GM11168 (cell line): ENCODE results near the gene KMT5C.

Source experiments
- in situ Hi-C: fragments of 300-500 bp; cut with MboI; formaldehyde crosslinking; loops from one replicate; pipeline ENCODE4 v1.12.0; 2022; ENCODE audit warnings: low sequenced_read_pairs; ENCODE audit not compliant: unreplicated experiment

Gene KMT5C

DNA sequence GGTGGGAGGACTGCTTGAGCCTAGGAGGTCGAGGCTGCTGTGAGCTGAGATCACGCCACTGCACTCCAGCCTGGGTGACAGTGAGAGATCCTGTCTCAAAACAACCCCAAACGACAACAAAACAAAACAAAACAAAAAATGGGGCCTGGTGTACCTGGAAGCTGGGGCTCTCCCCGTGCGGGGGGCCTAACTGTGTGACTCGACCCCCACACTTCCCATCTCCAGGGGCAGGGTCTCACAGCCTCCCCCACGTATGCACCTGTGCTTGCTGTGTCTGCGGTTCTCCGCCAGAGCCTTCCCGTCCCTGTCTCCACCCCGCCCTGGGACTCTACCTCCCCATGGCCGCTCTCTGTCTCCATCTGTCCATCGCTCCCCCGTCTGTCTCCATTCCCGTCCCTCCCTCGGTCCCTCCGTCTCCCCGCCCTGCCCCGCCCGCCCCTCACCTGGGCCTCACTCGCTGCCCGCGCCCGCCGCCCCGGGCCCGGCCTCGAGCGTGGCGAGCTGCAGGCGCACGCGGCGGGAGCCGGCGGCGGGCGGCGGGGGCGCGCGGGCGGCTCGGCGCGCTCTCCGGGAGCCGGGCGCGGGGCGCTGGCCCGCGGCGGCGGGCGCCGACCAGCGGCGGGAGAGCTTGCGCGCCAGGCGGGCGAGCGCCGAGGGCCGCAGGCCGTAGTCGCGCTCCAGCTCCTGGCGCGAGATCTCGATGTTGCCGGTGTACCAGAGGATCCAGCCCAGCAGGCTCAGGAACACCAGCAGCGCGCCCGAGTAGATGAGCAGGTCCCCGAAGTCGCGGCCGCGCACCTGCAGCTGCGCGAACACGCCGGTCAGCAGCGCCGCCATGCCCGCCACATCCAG is 43.8 kb downstream of the KMT5C start:
- in situ Hi-C loops = no loop called here

DNA sequence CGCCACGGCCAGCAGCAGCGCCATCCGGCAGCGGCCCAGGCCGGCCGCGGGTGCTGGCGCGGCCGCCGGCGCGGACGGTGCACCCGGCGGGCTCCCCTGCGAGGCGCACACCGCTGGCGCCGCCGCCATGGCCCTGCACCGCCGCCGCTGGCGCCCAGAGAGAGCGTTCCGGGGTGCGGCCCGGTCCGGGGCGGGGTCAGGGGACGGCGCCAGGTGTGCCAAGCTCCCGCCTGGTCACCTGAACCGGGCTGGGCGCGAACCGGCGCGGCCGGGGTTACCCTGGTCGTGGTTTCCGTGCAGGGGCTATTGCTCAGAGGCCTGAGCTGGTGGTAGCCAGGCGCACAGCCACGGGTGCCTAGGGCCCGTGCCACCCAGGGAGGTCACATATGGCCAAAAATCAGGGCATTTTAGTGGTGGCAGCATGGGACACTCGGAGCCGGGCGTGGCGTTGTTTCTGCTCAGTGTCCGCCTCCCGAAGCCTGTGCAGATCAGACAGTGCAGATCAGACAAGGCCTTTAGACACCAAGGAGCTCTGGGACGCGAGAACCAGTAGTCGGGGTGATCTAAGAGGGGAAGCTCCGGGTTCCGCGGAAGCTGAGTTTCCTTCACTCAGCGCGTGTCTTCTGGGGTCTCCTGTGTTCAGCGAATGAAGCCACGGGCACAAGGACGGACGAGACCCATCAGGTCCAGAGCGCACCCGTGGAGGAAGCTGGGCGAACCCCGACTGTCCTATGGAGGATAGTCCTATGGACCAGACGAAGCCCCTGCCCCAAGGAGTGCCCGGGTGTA is 44.6 kb downstream of the KMT5C start, which contains the start of gene TMEM238:
Gene TMEM238, minus strand, starts transcription at position 162 of the 789 bp plus-strand sequence. Its CDS starts 33 bp downstream, at position 129.
- in situ Hi-C loops = no loop called here

DNA sequence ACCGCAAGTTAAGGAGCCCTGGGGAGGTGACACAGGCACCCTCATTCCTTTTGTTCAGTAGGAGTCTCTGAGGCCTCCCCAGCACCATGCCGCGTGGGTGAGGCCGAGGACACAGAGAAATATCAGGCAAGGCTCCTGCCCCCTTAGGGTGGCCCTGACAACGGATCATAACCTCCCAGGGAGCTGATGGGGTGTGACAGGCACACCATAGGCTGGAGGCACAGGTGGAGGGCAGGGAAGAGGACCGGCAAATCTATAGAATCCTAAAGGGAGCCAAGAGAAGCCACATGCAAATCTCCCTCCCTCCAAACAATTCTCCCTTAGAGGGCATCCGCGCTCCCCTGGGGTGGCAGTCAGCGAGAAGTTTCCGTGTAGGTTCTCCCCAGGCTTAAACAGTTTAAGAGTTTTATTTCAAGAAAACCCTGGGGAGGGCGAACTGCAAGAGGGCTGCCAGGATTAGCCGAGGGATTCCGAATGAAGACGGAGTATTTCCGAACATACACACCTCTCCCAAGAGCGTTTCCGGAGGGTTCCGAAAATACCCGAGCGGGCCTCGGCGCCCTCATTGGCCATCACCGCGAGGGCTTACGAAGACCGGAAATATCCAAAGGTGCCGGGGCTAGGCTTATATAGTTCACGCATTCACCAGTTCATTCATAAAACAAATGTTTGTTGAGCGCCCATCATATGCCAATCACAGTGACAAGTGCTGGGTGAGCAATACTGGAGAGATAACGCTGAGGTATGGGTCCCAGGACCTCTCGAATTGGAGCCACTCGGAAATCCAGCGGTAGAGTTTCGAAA is 45.4 kb downstream of the KMT5C start:
- in situ Hi-C loops = no loop called here

DNA sequence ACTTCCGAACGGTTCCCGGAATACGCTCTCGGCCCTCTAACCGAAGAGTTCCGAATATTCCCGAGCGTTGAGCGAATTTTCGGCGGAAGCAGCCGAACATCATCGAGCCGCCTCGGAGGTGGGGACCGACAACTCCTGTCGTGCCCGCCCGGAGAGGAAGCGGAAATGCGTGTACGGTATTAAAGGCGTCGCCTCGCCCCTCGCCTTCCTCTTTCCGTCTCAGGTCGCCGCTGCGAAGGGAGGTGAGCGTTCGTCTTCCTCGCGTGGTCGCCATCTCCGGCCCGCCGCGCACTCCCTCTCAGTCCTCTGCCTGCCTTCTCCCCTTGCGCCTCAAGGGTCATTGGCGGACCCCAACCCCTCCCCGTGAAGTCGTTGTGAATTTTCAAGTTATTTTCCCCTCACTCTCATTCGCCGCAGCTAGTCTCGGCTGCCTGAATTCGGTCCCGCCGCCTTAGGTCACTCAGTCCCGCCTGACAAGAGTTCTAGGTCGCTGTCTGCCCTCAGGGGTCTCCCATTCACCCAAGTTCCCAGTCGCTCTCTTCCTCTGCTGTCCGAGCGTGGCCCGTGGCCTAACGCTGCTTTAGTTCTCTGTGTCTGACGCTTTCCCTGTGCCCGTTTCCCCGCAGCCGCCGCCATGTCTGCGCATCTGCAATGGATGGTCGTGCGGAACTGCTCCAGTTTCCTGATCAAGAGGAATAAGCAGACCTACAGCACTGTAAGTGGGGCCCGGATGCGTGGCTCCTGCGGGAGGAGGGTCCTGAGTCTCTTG is 46.2 kb downstream of the KMT5C start, which contains the start of gene RPL28:
Gene RPL28, plus strand, starts transcription at position 209 of the 769 bp plus-strand sequence. Its CDS starts 426 bp downstream, at position 635.
- in situ Hi-C loops = no loop called here

DNA sequence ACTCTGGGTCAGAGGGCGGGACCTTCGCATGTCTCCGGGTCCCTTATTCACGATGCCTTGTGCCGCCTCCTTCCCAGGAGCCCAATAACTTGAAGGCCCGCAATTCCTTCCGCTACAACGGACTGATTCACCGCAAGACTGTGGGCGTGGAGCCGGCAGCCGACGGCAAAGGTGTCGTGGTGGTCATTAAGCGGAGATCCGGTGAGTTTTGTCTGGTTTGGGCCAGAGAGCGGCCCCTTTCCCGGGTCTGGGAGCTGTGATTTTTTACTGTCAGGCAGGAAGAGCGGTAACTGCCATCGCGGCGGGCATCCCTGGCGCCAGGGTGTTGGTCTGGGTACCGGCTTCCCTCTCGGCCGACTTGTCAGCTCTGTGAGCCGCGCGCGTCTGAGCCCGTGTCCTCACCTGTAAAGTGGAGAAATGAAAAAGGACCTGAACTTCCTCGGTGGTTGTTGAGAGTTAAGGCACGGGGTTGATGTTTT is 46.9 kb downstream of the KMT5C start:
- in situ Hi-C loops = no loop called here

DNA sequence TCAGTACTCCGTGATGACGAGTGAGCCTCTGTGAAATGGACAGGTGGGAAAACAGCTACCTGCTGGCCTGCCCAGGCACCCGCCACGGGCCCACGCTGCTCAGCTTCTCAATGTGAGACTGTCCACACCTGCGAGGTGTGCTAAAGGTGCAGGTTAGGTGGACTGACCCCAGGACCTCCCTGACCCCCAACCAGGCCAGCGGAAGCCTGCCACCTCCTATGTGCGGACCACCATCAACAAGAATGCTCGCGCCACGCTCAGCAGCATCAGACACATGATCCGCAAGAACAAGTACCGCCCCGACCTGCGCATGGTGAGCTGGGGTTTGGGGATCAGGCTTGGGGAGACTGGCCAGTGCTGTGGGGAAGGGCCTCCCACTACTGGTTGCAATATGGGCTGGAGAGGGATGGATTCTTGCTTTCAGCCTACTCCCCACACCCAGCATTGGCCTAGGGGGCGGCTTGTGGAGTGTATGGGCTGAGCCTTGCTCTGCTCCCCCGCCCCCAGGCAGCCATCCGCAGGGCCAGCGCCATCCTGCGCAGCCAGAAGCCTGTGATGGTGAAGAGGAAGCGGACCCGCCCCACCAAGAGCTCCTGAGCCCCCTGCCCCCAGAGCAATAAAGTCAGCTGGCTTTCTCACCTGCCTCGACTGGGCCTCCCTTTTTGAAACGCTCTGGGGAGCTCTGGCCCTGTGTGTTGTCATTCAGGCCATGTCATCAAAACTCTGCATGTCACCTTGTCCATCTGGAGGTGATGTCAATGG is 48.2 kb downstream of the KMT5C start:
- in situ Hi-C loops = no loop called here

- in situ Hi-C loops = no loop called here
Observed at GRCh38 chr19:55389386-55390317, 50.0 kb downstream of the KMT5C start.

DNA sequence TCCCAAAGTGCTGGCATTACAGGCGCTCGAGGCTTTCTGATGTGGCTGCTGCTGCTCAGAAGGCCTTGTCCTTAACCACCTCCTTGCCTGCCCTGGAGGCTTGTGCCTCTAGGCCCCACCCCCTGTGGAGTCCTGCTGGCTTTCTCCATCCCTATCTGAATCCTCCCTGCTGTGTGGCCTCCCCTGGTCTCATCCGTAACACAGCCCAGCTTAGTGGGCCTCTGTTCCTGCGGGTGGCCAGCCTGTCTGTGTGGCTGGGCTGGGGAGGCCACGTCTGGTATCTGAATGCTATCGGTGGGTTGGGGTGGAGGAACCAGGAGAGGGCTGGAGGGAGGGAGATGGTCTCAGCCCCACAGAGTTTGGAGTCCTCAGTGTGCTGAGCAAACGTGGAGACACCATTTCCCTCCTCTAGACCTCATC is 50.8 kb downstream of the KMT5C start:
- in situ Hi-C loops = no loop called here

DNA sequence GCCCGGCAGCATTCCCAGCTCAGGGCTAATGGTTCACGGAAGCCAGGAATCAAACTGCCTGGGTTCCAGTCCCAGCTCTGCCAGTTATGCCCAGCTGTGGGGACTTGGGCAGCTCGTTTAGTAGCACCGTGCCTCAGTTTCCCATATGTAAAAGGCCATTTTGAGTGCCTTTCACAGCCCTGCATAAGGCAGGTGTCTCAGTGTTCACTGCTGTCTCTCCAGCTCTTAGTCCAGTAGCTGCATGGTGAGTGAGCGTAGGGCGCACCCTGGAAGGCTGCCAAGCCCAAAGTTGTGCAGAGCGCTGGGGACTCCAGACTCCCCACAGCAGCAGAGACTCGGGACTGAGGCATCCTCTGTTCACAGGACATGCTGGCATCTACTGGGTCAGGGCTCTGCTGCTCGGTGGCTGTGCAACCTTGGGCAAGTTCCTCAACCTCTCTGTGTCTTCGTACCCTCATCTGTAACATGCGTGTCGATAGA is 51.6 kb downstream of the KMT5C start:
- in situ Hi-C loops = no loop called here

DNA sequence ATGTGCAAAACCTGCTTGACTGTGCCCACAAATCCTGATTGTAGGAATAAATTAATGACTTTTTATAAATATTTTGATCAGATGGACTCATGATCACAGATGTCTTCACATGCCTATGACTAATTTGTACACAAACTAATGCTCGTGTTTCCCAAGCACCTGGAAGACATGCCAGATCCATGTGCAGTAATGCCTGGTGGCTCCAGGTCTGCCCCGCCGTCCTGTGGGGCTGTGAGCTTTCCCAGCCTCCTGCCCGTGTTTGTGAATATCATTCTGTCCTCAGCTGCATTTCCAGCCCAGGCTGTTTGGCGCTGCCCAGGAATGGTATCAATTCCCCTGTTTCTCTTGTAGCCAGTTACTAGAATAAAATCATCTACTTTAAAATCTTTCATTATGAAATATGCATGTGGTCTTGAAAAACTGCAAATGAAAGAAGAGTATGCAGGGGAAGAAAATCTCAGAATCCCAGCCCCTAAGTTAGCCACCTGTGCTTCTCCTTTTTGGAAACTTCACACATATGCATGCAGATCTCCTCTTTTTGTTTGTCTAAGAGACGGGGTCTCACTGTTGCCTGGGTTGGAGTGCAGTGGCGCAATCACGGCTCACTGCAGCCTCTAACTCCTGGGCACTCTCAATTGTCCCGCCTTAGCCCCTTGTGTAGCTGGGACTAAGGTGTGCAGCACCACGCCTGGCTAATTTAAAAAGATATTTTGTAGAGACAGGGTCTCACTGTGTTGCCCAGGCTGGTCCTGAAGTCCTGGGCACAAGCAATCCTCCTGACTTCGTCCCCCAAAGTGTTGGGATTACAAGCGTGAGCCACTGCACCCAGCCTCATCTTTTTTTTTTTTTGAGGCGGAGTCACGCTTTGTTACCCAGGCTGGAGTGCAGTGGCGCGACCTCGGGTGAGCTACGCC is 52.3 kb downstream of the KMT5C start:
- in situ Hi-C loops = no loop called here

GRCh38 chr19:55392820-55393761 is 53.4 kb downstream of the KMT5C start:
- in situ Hi-C loops = no loop called here
